ENCODE data around the gene UNC5C.
"Not testable (repeated sequence)": the region's sequence is repeated elsewhere in the genome, so short reads cannot be mapped to it uniquely, and the experiment has no call there.

The UNC5C gene

GRCh38 chr4:95181996-95182306 is 366.8 kb downstream of the UNC5C start:
- DNase-seq (ENCODE audit: low spot score), result no peak

GRCh38 chr4:95181243-95181995 is 367.4 kb downstream of the UNC5C start:
- DNase-seq (ENCODE audit: low spot score), result no peak

- DNase-seq (ENCODE audit: low spot score), result no peak
Measured at GRCh38 chr4:95180531-95181242, 368.1 kb downstream of the UNC5C start.

- no peak for DNase-seq (ENCODE audit: low spot score)
Measured at GRCh38 chr4:95178938-95179337, 369.8 kb downstream of the UNC5C start.

- DNase-seq (ENCODE audit: low spot score), result not testable (repeated sequence)
Measured at GRCh38 chr4:95171377-95171776, 377.4 kb downstream of the UNC5C start.

- no peak for DNase-seq (ENCODE audit: low spot score)
Measured at GRCh38 chr4:95170176-95170575, 378.6 kb downstream of the UNC5C start.

GRCh38 chr4:95167805-95168204 is 381.0 kb downstream of the UNC5C start:
- DNase-seq (ENCODE audit: low spot score), result no peak

- DNase-seq (ENCODE audit: low spot score), result peak; percentile 67
Measured at GRCh38 chr4:95165926-95166524, 382.7 kb downstream of the UNC5C start.

- no peak for DNase-seq (ENCODE audit: low spot score)
Measured at GRCh38 chr4:95162867-95163266, 385.9 kb downstream of the UNC5C start.

- no peak for DNase-seq (ENCODE audit: low spot score)
Measured at GRCh38 chr4:95161781-95162469, 386.8 kb downstream of the UNC5C start.

GRCh38 chr4:95159384-95159783 is 389.4 kb downstream of the UNC5C start:
- DNase-seq (ENCODE audit: low spot score), result no peak

- no peak for DNase-seq (ENCODE audit: low spot score)
Measured at GRCh38 chr4:95158626-95159025, 390.1 kb downstream of the UNC5C start.

- DNase-seq (ENCODE audit: low spot score), result no peak
Measured at GRCh38 chr4:95158045-95158444, 390.7 kb downstream of the UNC5C start.

GRCh38 chr4:95157596-95157995 is 391.2 kb downstream of the UNC5C start:
- DNase-seq (ENCODE audit: low spot score), result no peak

GRCh38 chr4:95156452-95156765 is 392.4 kb downstream of the UNC5C start:
- no peak for DNase-seq (ENCODE audit: low spot score)

- DNase-seq (ENCODE audit: low spot score), result peak; percentile 29
Measured at GRCh38 chr4:95155759-95156451, 392.9 kb downstream of the UNC5C start.

- DNase-seq (ENCODE audit: low spot score), result peak; percentile 43
Measured at GRCh38 chr4:95153182-95153581, 395.6 kb downstream of the UNC5C start.

GRCh38 chr4:95151255-95151654 is 397.5 kb downstream of the UNC5C start:
- no peak for DNase-seq (ENCODE audit: low spot score)

GRCh38 chr4:95142932-95143331 is 405.8 kb downstream of the UNC5C start:
- DNase-seq (ENCODE audit: low spot score), result no peak

GRCh38 chr4:95141361-95141760 is 407.4 kb downstream of the UNC5C start:
- DNase-seq (ENCODE audit: low spot score), result no peak

- DNase-seq (ENCODE audit: low spot score), result not testable (repeated sequence)
Measured at GRCh38 chr4:95139424-95139823, 409.3 kb downstream of the UNC5C start.

- not testable (repeated sequence) for DNase-seq (ENCODE audit: low spot score)
Measured at GRCh38 chr4:95134016-95134415, 414.8 kb downstream of the UNC5C start.
